Cardiac fibroblast (primary cell): Measurements from ENCODE around the gene TLCD3B.

Source experiments
- DNase-seq, 2 donors: peaks; one replicate each; pipeline versions ENCODE4 v3.0.0 to v3.0.0-alpha.2; 2010; ENCODE audit warnings: low read depth in 2 of 2
- H3K4me3 ChIP-seq, 2 donors: replicated peaks in 1 of 2; 1 replicate in 1 of 2; 2 replicates in 1 of 2; pipeline ENCODE4 v1.5.1; 2011; ENCODE audit warnings: low read depth in 2 of 2, low read length in 2 of 2, mild to moderate bottlenecking in 2 of 2, moderate library complexity in 1 of 2
- CTCF ChIP-seq: IDR thresholded peaks from one replicate; pipeline ENCODE4 v1.5.1; 2011; ENCODE audit warnings: low read depth, mild to moderate bottlenecking, low read length, inconsistent platforms

TLCD3B gene

GRCh38 chr16:29983420-29984136, 47.5 kb downstream of the TLCD3B start:
- no peak for TF ChIP-seq CTCF
- H3K4me3 ChIP-seq, result no peak overlapping the region
- no peak for DNase-seq

GRCh38 chr16:29982560-29983419, 48.3 kb downstream of the TLCD3B start:
- TF ChIP-seq CTCF, result no peak
- no peak for DNase-seq
- no peak overlapping the region for H3K4me3 ChIP-seq

GRCh38 chr16:29978564-29979270, 52.4 kb downstream of the TLCD3B start:
- H3K4me3 ChIP-seq, result no peak overlapping the region
- no peak for DNase-seq
- no peak for TF ChIP-seq CTCF

GRCh38 chr16:29978081-29978480, 53.0 kb downstream of the TLCD3B start:
- TF ChIP-seq CTCF, result no peak
- DNase-seq, result no peak
- H3K4me3 ChIP-seq, result no peak overlapping the region

- H3K4me3 ChIP-seq, result peak overlapping the region in 1 of 2 donors; percentile 3
- TF ChIP-seq CTCF, result no peak
- DNase-seq, result no peak
These were observed 53.8 kb downstream of the TLCD3B start for GRCh38 chr16:29977063-29977825.
